Chondrocyte (in vitro differentiated cells): Measurements from ENCODE around the gene H2BK1. TPM values are rescaled to one million over a fixed set of nuclear protein-coding genes. Genes with fewer than 3 reads are reported as not detected.

ENCODE experiments used
- DNase-seq: peaks from one replicate; pipeline ENCODE4 v3.0.0; 2021; ENCODE audit warnings: mixed read lengths, low spot score
- H3K27ac Mint-ChIP-seq: one replicate; pipeline ENCODE4 v1.8.0; 2021; ENCODE audit warnings: mild to moderate bottlenecking, moderate library complexity, mixed read lengths; ENCODE audit not compliant: unreplicated experiment
- H3K27me3 Mint-ChIP-seq: 2 replicates; pipeline ENCODE4 v1.8.0; 2021; ENCODE audit warnings: low read depth, mixed read lengths
- H3K36me3 Mint-ChIP-seq: 2 replicates; pipeline ENCODE4 v1.8.0; 2021; ENCODE audit warnings: low read depth, mixed read lengths
- H3K4me1 Mint-ChIP-seq: 2 replicates; pipeline ENCODE4 v1.8.0; 2021; ENCODE audit warnings: low read depth, mild to moderate bottlenecking, mixed read lengths
- H3K4me3 Mint-ChIP-seq: one replicate; pipeline ENCODE4 v1.8.0; 2021; ENCODE audit warnings: mild to moderate bottlenecking, moderate library complexity, mixed read lengths; ENCODE audit not compliant: unreplicated experiment
- H3K9me3 Mint-ChIP-seq: 2 replicates; pipeline ENCODE4 v1.8.0; 2021; ENCODE audit warnings: low read depth, mixed read lengths
- CTCF ChIP-seq: fragments of 200-600 bp; sonication (generic); IDR thresholded peaks from 2 replicates; pipeline ENCODE4 v1.5.0; 2021; ENCODE audit warnings: antibody characterized with exemption, mild to moderate bottlenecking, moderate library complexity
- total RNA-seq: library from RNA; stranded (reverse); gene quantifications from 3 replicates; pipeline ENCODE4 v1.2.1, GENCODE V29; 2021

H2BK1 gene
- total RNA-seq, 1 donor from 2014 or later: not detected

GRCh38 chr7:151235091-151235787, 25.0 kb upstream of the H2BK1 start:
- Mint-ChIP-seq H3K9me3 (no peaks in the 10 kb centered on the region), H3K36me3 (peaks cover 18% of the 10 kb centered on the region), H3K4me1 (peaks cover 40% of the 10 kb centered on the region), H3K4me3 (no peak overlapping the region), H3K27ac (no peak overlapping the region), H3K27me3 (no peaks in the 10 kb centered on the region)
- peak; percentile 87 for DNase-seq
- TF ChIP-seq CTCF: no peak

- H3K4me1 Mint-ChIP-seq: peaks cover 37% of the 10 kb centered on the region
- H3K27me3 Mint-ChIP-seq: no peaks in the 10 kb centered on the region
- DNase-seq: no peak
- peak overlapping the region; percentile 100 for H3K4me3 Mint-ChIP-seq
- H3K9me3 Mint-ChIP-seq: no peaks in the 10 kb centered on the region
- TF ChIP-seq CTCF: no peak
- H3K36me3 Mint-ChIP-seq: peaks cover 9% of the 10 kb centered on the region
- H3K27ac Mint-ChIP-seq: peak overlapping the region; percentile 100
Observed at GRCh38 chr7:151233804-151234203, 23.5 kb upstream of the H2BK1 start.

- H3K9me3 Mint-ChIP-seq: no peaks in the 10 kb centered on the region
- H3K4me3 Mint-ChIP-seq: peak overlapping the region; percentile 100
- H3K27ac Mint-ChIP-seq: peak overlapping the region; percentile 100
- peaks cover 8% of the 10 kb centered on the region for H3K36me3 Mint-ChIP-seq
- H3K27me3 Mint-ChIP-seq: no peaks in the 10 kb centered on the region
- H3K4me1 Mint-ChIP-seq: peaks cover 42% of the 10 kb centered on the region
- peak; percentile 34 for TF ChIP-seq CTCF
- no peak for DNase-seq
Observed at GRCh38 chr7:151232917-151233701, 22.8 kb upstream of the H2BK1 start.

- H3K27me3 Mint-ChIP-seq: no peaks in the 10 kb centered on the region
- no peak for DNase-seq
- no peaks in the 10 kb centered on the region for H3K9me3 Mint-ChIP-seq
- no peak for TF ChIP-seq CTCF
- H3K4me1 Mint-ChIP-seq: peaks cover 49% of the 10 kb centered on the region
- peak within 1 kb of the TSS; percentile 100 for H3K27ac Mint-ChIP-seq
- peak within 1 kb of the TSS; percentile 100 for H3K4me3 Mint-ChIP-seq
- H3K36me3 Mint-ChIP-seq: peaks cover 8% of the 10 kb centered on the region
Observed at GRCh38 chr7:151232091-151232916, 22.0 kb upstream of the H2BK1 start, which contains the start of gene CHPF2. Gene CHPF2, plus strand, starts transcription at chr7:151232483. Its CDS starts 1,529 bp downstream, at chr7:151234012.

GRCh38 chr7:151231080-151231479, 20.8 kb upstream of the H2BK1 start:
- TF ChIP-seq CTCF: no peak
- H3K9me3 Mint-ChIP-seq: no peaks in the 10 kb centered on the region
- H3K4me1 Mint-ChIP-seq: peaks cover 59% of the 10 kb centered on the region
- no peaks in the 10 kb centered on the region for H3K27me3 Mint-ChIP-seq
- no peak overlapping the region for H3K4me3 Mint-ChIP-seq
- no peak overlapping the region for H3K27ac Mint-ChIP-seq
- DNase-seq: no peak
- peaks cover 2% of the 10 kb centered on the region for H3K36me3 Mint-ChIP-seq
